Left ventricle myocardium inferior (tissue), 1 donor: ENCODE results near the gene SZRD1. TPM values are rescaled to one million over a fixed set of nuclear protein-coding genes. Genes with fewer than 3 reads are reported as not detected.

Experiments
- DNase-seq: peaks from one replicate; pipeline ENCODE4 v3.0.0-alpha.2; 2020
- H3K27ac ChIP-seq: fragments of 200-600 bp; replicated peaks from 2 replicates; pipeline ENCODE4 v1.8.0; 2021
- H3K27me3 ChIP-seq: fragments of 200-600 bp; 2 replicates; pipeline ENCODE4 v1.8.0; 2021; ENCODE audit warnings: low read depth
- H3K36me3 ChIP-seq: fragments of 200-600 bp; 2 replicates; pipeline ENCODE4 v1.8.0; 2021
- H3K4me1 ChIP-seq: fragments of 200-600 bp; 2 replicates; pipeline ENCODE4 v1.8.0; 2021
- H3K4me3 ChIP-seq: fragments of 200-600 bp; 2 replicates; pipeline ENCODE4 v1.8.0; 2021; ENCODE audit warnings: mild to moderate bottlenecking, moderate library complexity
- H3K9me3 ChIP-seq: fragments of 200-600 bp; replicated peaks from 2 replicates; pipeline ENCODE4 v1.8.0; 2021
- intact Hi-C: fragments of 100-400 bp; cut with micrococcal nuclease; formaldehyde crosslinking; loops from one replicate; pipeline ENCODE4 v1.11.0; 2022
- total RNA-seq: library from RNA; stranded (reverse); fragmentation: NEBNext Ultra II Directional; extraction: Animal tissue kit (Norgen Biotek cat#: 25700); gene quantifications from one replicate; pipeline ENCODE4 v1.2.1, GENCODE V29; 2021
- TF ChIP-seq, protein P1 (sequence below): fragments of 200-600 bp; IDR thresholded peaks from 2 replicates; pipeline ENCODE4 v1.8.0; 2021; ENCODE audit warnings: antibody characterized with exemption, mild to moderate bottlenecking, borderline replicate concordance
- donor health status: DM: no; HTN: yes; CAD: no; lungs with severe emphysema.

SZRD1 gene
- total RNA-seq, 1 donor from 2014 or later: 97.3 TPM

DNA sequence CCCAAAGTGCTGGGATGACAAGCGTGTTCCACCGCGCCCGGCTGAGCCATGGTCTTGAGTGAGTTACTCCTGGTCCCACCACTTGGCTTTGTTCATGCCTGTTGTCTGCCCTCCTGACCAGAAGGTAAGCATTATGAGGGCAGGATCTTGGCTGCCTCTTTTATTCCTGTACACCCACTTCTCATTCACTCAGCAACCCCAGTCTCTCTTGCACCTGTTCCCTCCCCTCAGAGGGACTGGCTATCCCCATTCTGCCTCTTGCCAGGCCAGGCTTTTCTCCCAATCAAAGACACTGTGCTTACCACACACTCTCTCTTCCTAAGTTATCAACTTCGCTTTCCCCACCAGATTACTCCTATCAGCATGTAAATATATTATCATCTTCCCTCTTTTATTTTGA, 43.8 kb downstream of the SZRD1 start:
- intact Hi-C loops: no loop called here
- no peak overlapping the region for H3K4me3 ChIP-seq
- no peak overlapping the region for H3K27ac ChIP-seq
- no peak for DNase-seq
- no peaks in the 10 kb centered on the region for H3K27me3 ChIP-seq
- no peaks in the 10 kb centered on the region for H3K4me1 ChIP-seq
- H3K36me3 ChIP-seq: no peaks in the 10 kb centered on the region
- TF ChIP-seq, protein P1, sequence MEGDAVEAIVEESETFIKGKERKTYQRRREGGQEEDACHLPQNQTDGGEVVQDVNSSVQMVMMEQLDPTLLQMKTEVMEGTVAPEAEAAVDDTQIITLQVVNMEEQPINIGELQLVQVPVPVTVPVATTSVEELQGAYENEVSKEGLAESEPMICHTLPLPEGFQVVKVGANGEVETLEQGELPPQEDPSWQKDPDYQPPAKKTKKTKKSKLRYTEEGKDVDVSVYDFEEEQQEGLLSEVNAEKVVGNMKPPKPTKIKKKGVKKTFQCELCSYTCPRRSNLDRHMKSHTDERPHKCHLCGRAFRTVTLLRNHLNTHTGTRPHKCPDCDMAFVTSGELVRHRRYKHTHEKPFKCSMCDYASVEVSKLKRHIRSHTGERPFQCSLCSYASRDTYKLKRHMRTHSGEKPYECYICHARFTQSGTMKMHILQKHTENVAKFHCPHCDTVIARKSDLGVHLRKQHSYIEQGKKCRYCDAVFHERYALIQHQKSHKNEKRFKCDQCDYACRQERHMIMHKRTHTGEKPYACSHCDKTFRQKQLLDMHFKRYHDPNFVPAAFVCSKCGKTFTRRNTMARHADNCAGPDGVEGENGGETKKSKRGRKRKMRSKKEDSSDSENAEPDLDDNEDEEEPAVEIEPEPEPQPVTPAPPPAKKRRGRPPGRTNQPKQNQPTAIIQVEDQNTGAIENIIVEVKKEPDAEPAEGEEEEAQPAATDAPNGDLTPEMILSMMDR: no peak
- H3K9me3 ChIP-seq: no peaks in the 10 kb centered on the region

DNA sequence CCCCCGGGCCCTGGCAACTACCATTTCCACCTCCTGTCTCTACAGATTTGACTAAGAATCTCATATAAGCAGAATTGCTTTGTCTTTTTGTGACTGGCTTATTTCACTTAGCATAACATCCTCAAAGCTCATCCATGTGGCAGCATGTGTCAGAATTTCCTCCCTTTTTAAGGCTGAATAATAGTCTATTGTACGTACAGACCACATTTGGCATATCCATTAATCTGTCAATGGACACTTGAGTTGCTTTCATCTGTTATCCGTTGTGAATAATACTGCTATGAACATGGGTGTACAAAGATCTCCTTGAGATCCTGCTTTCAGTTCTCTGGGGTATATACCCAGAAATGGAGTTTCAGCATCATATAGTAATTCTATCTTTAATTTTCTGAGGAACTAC, 46.1 kb downstream of the SZRD1 start:
- no peaks in the 10 kb centered on the region for H3K36me3 ChIP-seq
- H3K9me3 ChIP-seq: no peaks in the 10 kb centered on the region
- no peak for DNase-seq
- no peak overlapping the region for H3K4me3 ChIP-seq
- intact Hi-C loops: no loop called here
- TF ChIP-seq, protein P1: no peak
- no peaks in the 10 kb centered on the region for H3K27me3 ChIP-seq
- H3K4me1 ChIP-seq: no peaks in the 10 kb centered on the region
- no peak overlapping the region for H3K27ac ChIP-seq

DNA sequence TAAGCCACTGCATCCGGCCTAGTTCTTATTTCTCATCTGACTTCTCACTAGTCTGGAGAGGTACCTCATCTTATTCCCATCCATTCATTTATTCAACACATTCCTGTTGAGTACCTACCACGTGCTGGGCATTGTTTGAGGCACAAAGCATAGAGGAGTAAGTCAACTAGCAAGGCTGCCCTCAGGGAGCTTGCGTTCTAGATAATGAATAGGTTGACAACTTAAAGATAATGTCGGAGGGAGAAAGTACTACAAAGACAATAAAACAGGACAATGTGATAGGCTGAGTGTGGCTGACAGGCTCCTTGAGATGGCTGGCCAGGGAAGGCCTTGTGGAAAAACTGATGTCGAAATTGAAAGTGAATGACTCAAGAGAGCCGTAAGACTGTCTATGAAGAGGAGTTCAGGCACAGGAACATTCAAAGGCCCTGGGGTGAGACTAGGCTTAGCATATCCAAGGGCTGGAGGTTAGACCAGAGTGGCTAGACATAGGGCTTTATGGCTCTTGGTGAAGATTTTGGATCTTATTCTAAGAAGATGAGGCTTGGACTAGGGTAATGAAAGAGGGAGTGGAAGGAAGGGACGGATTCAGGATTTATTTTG, 51.9 kb downstream of the SZRD1 start:
- Histone ChIP-seq H3K27me3 (peaks cover 13% of the 10 kb centered on the region), H3K4me1 (no peaks in the 10 kb centered on the region), H3K27ac (no peak overlapping the region), H3K4me3 (no peak overlapping the region), H3K36me3 (no peaks in the 10 kb centered on the region), H3K9me3 (no peaks in the 10 kb centered on the region)
- TF ChIP-seq, protein P1: no peak
- DNase-seq: no peak
- intact Hi-C loops: no loop called here

DNA sequence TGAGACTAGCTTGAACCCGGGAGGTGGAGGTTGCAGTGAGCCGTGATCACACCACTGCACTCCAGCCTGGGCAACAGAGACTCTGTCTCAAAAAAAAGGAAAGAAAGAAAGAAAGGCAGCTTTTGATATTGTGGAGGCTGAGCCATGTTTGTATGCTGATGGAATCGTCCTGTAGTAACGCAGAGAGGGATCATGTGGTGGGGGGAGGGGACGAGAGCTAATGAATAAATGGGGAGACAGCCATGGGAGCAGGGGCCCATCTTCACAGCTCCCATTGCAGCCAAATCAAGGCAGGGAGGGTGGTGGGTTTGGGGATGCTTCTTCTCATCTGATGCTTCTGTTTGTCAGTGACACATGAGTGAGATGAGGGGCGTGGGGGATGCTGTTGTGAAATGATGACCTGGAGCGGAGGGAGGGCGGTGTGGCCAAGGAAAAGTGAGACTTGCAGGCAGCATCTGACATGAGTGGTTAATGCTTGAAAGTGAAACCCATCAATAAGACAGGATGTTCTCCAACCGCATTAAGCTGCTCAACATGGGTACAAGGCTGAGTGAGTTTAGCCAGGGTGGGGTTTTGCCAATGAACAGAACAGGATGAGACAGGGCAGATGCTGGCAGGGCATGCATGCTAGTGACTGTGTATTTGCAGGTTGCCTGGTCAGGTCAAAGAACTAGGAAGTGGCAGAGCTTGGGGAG, 53.5 kb downstream of the SZRD1 start:
- no peaks in the 10 kb centered on the region for H3K9me3 ChIP-seq
- no peak for DNase-seq
- no peak overlapping the region for H3K27ac ChIP-seq
- TF ChIP-seq, protein P1: no peak
- no peaks in the 10 kb centered on the region for H3K4me1 ChIP-seq
- H3K4me3 ChIP-seq: no peak overlapping the region
- H3K36me3 ChIP-seq: no peaks in the 10 kb centered on the region
- peaks cover 13% of the 10 kb centered on the region for H3K27me3 ChIP-seq
- intact Hi-C loops: loop anchor here (10.0 kb wide), 1 partner anchor 46 kb away; no protein-coding TSS in a partner anchor

DNA sequence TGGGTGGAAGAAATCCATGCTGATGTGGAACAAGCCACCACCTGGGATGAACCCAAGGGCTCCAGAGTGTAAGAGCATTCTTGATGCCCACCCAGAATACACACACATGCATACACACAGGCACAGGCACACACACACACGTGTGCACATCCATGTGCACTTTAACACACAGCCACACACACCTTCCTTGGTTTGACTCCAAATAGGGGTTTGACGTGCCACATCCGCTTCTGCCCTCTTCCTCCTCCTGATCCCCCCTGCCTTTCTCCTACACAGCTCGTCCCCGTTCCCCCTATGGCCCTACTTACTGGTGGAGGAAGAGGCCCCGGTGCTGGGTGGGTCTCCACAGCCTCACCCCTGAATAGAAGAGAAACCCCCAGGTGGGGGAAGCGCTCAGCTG, 54.2 kb downstream of the SZRD1 start:
- no peaks in the 10 kb centered on the region for H3K9me3 ChIP-seq
- no peaks in the 10 kb centered on the region for H3K36me3 ChIP-seq
- DNase-seq: no peak
- H3K27ac ChIP-seq: no peak overlapping the region
- intact Hi-C loops: loop anchor here (10.0 kb wide), 1 partner anchor 46 kb away; no protein-coding TSS in a partner anchor
- no peaks in the 10 kb centered on the region for H3K4me1 ChIP-seq
- peaks cover 13% of the 10 kb centered on the region for H3K27me3 ChIP-seq
- H3K4me3 ChIP-seq: no peak overlapping the region
- TF ChIP-seq, protein P1: no peak
